COLO829 (cell line): Measurements from ENCODE around the gene ATAD2B.
A peak's percentile ranks its signal among the peaks of the same experiment; 100 is the strongest.

ENCODE experiments used
- DNase-seq: peaks from one replicate; pipeline ENCODE4 v3.0.0; 2012; ENCODE audit warnings: low spot score

ATAD2B gene

GRCh38 chr2:23836971-23837565, 89.9 kb downstream of the ATAD2B start:
- no peak for DNase-seq

GRCh38 chr2:23836505-23836904, 90.4 kb downstream of the ATAD2B start:
- no peak for DNase-seq

GRCh38 chr2:23835988-23836387, 90.9 kb downstream of the ATAD2B start:
- no peak for DNase-seq

- DNase-seq: no peak
Observed at GRCh38 chr2:23835423-23835822, 91.5 kb downstream of the ATAD2B start.

- no peak for DNase-seq
Observed at GRCh38 chr2:23828986-23829385, 97.9 kb downstream of the ATAD2B start.

- DNase-seq: no peak
Observed at GRCh38 chr2:23828256-23828980, 98.5 kb downstream of the ATAD2B start.

GRCh38 chr2:23827287-23827686, 99.6 kb downstream of the ATAD2B start:
- DNase-seq: no peak

GRCh38 chr2:23826771-23827170, 100.2 kb downstream of the ATAD2B start:
- DNase-seq: no peak

GRCh38 chr2:23826040-23826439, 100.9 kb downstream of the ATAD2B start:
- no peak for DNase-seq

- peak; percentile 48 for DNase-seq
Observed at GRCh38 chr2:23824777-23825212, 102.1 kb downstream of the ATAD2B start.

GRCh38 chr2:23823863-23824262, 103.1 kb downstream of the ATAD2B start:
- DNase-seq: no peak

- DNase-seq: no peak
Observed at GRCh38 chr2:23814963-23815362, 112.0 kb downstream of the ATAD2B start.

GRCh38 chr2:23813438-23813837, 113.5 kb downstream of the ATAD2B start:
- DNase-seq: no peak

- DNase-seq: no peak
Observed at GRCh38 chr2:23809150-23809549, 117.8 kb downstream of the ATAD2B start.

- DNase-seq: no peak
Observed at GRCh38 chr2:23806665-23807249, 120.2 kb downstream of the ATAD2B start.

- DNase-seq: no peak
Observed at GRCh38 chr2:23806201-23806600, 120.7 kb downstream of the ATAD2B start.

GRCh38 chr2:23803965-23804542, 122.9 kb downstream of the ATAD2B start:
- no peak for DNase-seq

- no peak for DNase-seq
Observed at GRCh38 chr2:23803264-23803964, 123.5 kb downstream of the ATAD2B start.

- no peak for DNase-seq
Observed at GRCh38 chr2:23801396-23801795, 125.5 kb downstream of the ATAD2B start.

- no peak for DNase-seq
Observed at GRCh38 chr2:23794234-23794633, 132.7 kb downstream of the ATAD2B start.

- DNase-seq: no peak
Observed at GRCh38 chr2:23793476-23793875, 133.4 kb downstream of the ATAD2B start.

GRCh38 chr2:23791030-23791429, 135.9 kb downstream of the ATAD2B start:
- DNase-seq: no peak
